GM12878 (cell line): ENCODE measurements around the gene P3R3URF. TPM values are rescaled to one million over a fixed set of nuclear protein-coding genes. Genes with fewer than 3 reads are reported as not detected.

Experiments used
- ATAC-seq: fragments of 200-7000 bp; cut with Tn5 transposase; 3 replicates; pipeline ENCODE4 v1.9.1; 2020; ENCODE audit warnings: mild to moderate bottlenecking, moderate library complexity
- BruUV-seq: library from RNA; stranded (reverse); fragments of 400-500 nt; replicated peaks from 2 replicates; lab custom pipeline; 2021; lab: Mats Ljungman, UMichigan
- CTCF ChIA-PET: fragments of 300-600 bp; sonication (Branson Sonifier 250); formaldehyde crosslinking; extraction: SDS; loops from one replicate; lab custom pipeline; 2021; ENCODE audit warnings: inconsistent platforms; lab: Yijun Ruan, JAX
- POLR2A ChIA-PET: fragments of 350-600 bp; formaldehyde crosslinking; extraction: SDS; loops from one replicate; lab custom pipeline; 2021; ENCODE audit warnings: inconsistent platforms; lab: Charles Lee
- RAD21 ChIA-PET: fragments of 300-600 bp; sonication (Branson Sonifier 250); formaldehyde crosslinking; loops from one replicate; lab custom pipeline; 2023; ENCODE audit warnings: antibody characterized with exemption; ENCODE audit not compliant: unreplicated experiment; lab: Charles Lee
- SMC1A ChIA-PET: fragments of 300-600 bp; sonication (Branson Sonifier 250); formaldehyde crosslinking; loops from one replicate; lab custom pipeline; 2023; ENCODE audit not compliant: unreplicated experiment, uncharacterized antibody; lab: Charles Lee
- DNase-seq: peaks from one replicate; pipeline ENCODE4 v3.0.0-alpha.2; 2011; ENCODE audit warnings: low read depth, low spot score
- FAIRE-seq: peaks from 3 replicates; lab custom pipeline; 2011; peaks lifted over from hg19 to GRCh38; lab: Jason Lieb, UNC
- H2AFZ ChIP-seq: 2 replicates; pipeline ENCODE4 v1.6.0; 2011; ENCODE audit warnings: low read depth, low read length, control low read depth; ENCODE audit not compliant: control insufficient read depth
- H3K27ac ChIP-seq: 2 replicates; pipeline ENCODE4 v1.5.1; 2011; ENCODE audit warnings: control low read depth; ENCODE audit not compliant: control insufficient read depth, insufficient read depth
- H3K27me3 ChIP-seq, 2 experiments: replicated peaks in 1 of 2; 2 replicates each; pipeline versions ENCODE4 v1.6.0 to v1.6.1; 2011; ENCODE audit warnings: low read length in 1 of 2; ENCODE audit not compliant: control insufficient read depth in 2 of 2, insufficient read depth in 2 of 2
- H3K36me3 ChIP-seq, 2 experiments: 2 replicates each; pipeline ENCODE4 v1.5.1; 2011; ENCODE audit warnings: low read length in 1 of 2; ENCODE audit not compliant: control insufficient read depth in 2 of 2, insufficient read depth in 2 of 2
- H3K4me1 ChIP-seq: 2 replicates; pipeline ENCODE4 v1.6.1; 2011; ENCODE audit warnings: mild to moderate bottlenecking, low read length, moderate library complexity, mixed read lengths; ENCODE audit not compliant: control insufficient read depth, insufficient read depth
- H3K4me2 ChIP-seq: 2 replicates; pipeline ENCODE4 v1.6.0; 2011; ENCODE audit warnings: control low read depth; ENCODE audit not compliant: control insufficient read depth, insufficient read depth
- H3K4me3 ChIP-seq: fragments of 200-600 bp; sonication (generic); 2 replicates; pipeline ENCODE4 v1.5.1; 2016
- H3K79me2 ChIP-seq: 2 replicates; pipeline ENCODE4 v1.6.0; 2011; ENCODE audit warnings: low read length; ENCODE audit not compliant: control insufficient read depth, insufficient read depth
- H3K9ac ChIP-seq: 2 replicates; pipeline ENCODE4 v1.8.0; 2011; ENCODE audit warnings: low read length, control low read depth, mixed read lengths; ENCODE audit not compliant: control insufficient read depth, insufficient read depth
- H3K9me3 ChIP-seq: replicated peaks from 3 replicates; pipeline ENCODE4 v1.5.1; 2011; ENCODE audit warnings: mild to moderate bottlenecking, low read length; ENCODE audit not compliant: control insufficient read depth, insufficient read depth
- H4K20me1 ChIP-seq: 2 replicates; pipeline ENCODE4 v1.6.0; 2011; ENCODE audit not compliant: control insufficient read depth, insufficient read depth
- DPF2 ChIP-seq: fragments of 450-650 bp; IDR thresholded peaks from 2 replicates; pipeline ENCODE4 v1.6.1; 2017; ENCODE audit warnings: mild to moderate bottlenecking
- GATAD2B ChIP-seq: fragments of 450-650 bp; conservative IDR thresholded peaks from 2 replicates; pipeline ENCODE4 v1.6.1; 2017; ENCODE audit warnings: low read depth, mild to moderate bottlenecking, moderate library complexity
- IKZF1 ChIP-seq: fragments of 450-650 bp; conservative IDR thresholded peaks from 2 replicates; pipeline ENCODE4 v1.6.1; 2017; ENCODE audit warnings: antibody characterized with exemption, mild to moderate bottlenecking
- MEF2B ChIP-seq: fragments of 450-650 bp; IDR thresholded peaks from 2 replicates; pipeline ENCODE4 v1.6.1; 2018; ENCODE audit warnings: mild to moderate bottlenecking, moderate library complexity; ENCODE audit not compliant: partially characterized antibody, poor library complexity, severe bottlenecking
- NR2F1 ChIP-seq: fragments of 450-650 bp; conservative IDR thresholded peaks from 2 replicates; pipeline ENCODE4 v1.6.1; 2017; ENCODE audit warnings: mild to moderate bottlenecking
- SMAD1 ChIP-seq: fragments of 450-650 bp; IDR thresholded peaks from 2 replicates; pipeline ENCODE4 v1.6.1; 2018; ENCODE audit warnings: mild to moderate bottlenecking, low read depth; ENCODE audit not compliant: partially characterized antibody
- WGBS: methylation state at CpG from one replicate; pipeline ENCODE4 v1.1.6; 2016; ENCODE audit warnings: low lambda C conversion rate; ENCODE audit not compliant: insufficient replicate concordance, insufficient coverage; ENCODE audit errors: missing lambda C conversion rate; 5-methylcytosine and 5-hydroxymethylcytosine counted together
- in situ Hi-C: fragments of 300-500 bp; cut with MboI; formaldehyde crosslinking; loops from 9 replicates; pipeline ENCODE4 v1.14.3; 2018; ENCODE audit warnings: mixed read lengths
- intact Hi-C: fragments of 100-400 bp; cut with micrococcal nuclease; formaldehyde crosslinking; loops from one replicate; pipeline ENCODE4 v1.14.2; 2022; ENCODE audit not compliant: unreplicated experiment
- polyA plus RNA-seq, 11 experiments: library from polyadenylated mRNA; depleted of rRNA in 4 of 11; unstranded in 6 of 11; stranded (reverse) in 5 of 11; fragments of >200 nt; fragmentation: Nextera tagmentation in 4 of 11; fragmentation: Illumina TruSeq in 1 of 11; extraction: Ambion mirVana in 4 of 11; extraction: Trizol in 1 of 11; gene quantifications; 1 replicate in 1 of 11; 2 replicates in 10 of 11; pipeline versions ENCODE4 v1.2.1 to v1.2.3, GENCODE V29; 2011 to 2016; ENCODE audit warnings: inconsistent platforms in 2 of 11, missing spikeins in 2 of 11, low read depth in 1 of 11
- total RNA-seq, 4 experiments: library from RNA; depleted of rRNA in 3 of 4; stranded (reverse); fragments of >200 nt in 3 of 4; fragmentation: Illumina TruSeq in 1 of 4; extraction: Trizol in 1 of 4; gene quantifications; 2 replicates each; pipeline versions ENCODE4 v1.2.1 to v1.2.3, GENCODE V29; 2013 to 2021

P3R3URF gene
- total and polyA plus RNA-seq, 10 of the 15 experiments (the other 5 are each of a cell fraction or from before 2014, with no cell fraction given), result not detected

GRCh38 chr1:46171351-46171750, 4.9 kb downstream of the P3R3URF start:
- TF ChIP-seq GATAD2B, result peak; percentile 59; the same call in 1 of the 2 replicates
- 0 out of 2 replicates have a peak, but pooled peaks have one; percentile 16 for TF ChIP-seq NR2F1
- TF ChIP-seq MEF2B, result peak; percentile 95
- no peak; the same call in 1 of the 2 replicates for TF ChIP-seq IKZF1
- TF ChIP-seq SMAD1, result peak; percentile 42
- TF ChIP-seq DPF2, result no peak
- ChIA-PET RAD21 (interaction anchor here (1.8 kb wide), 1 partner anchor 129 kb away, joined by 5 read pairs; no protein-coding TSS in a partner anchor), SMC1A (interaction anchor here (0.8 to 8.0 kb wide), 6 partner anchors 11 to 134 kb away, joined by 3 to 50 read pairs (median 8); no protein-coding TSS in a partner anchor), CTCF (interaction anchor here (0.6 to 17.5 kb wide), 5 partner anchors 8 to 134 kb away, joined by 3 to 293 read pairs (median 3); no protein-coding TSS in a partner anchor), POLR2A (interaction anchor here (0.5 to 1.0 kb wide), 3 partner anchors 27 to 40 kb away, joined by 3 to 4 read pairs (median 3); no protein-coding TSS in a partner anchor)
- Histone ChIP-seq H3K4me2 (no peak overlapping the region), H3K4me1 (peaks cover 15% of the 10 kb centered on the region), H3K9me3 (no peaks in the 10 kb centered on the region), H3K27me3 (no peaks in the 10 kb centered on the region; a peak in 1 of 4 replicates), H3K4me3 (no peak overlapping the region), H3K36me3 (no peaks in the 10 kb centered on the region), H2AFZ (no peak overlapping the region), H4K20me1 (no peaks in the 10 kb centered on the region; the same call in 1 of the 2 replicates), H3K9ac (no peak overlapping the region), H3K79me2 (no peaks in the 10 kb centered on the region), H3K27ac (no peak overlapping the region)
- DNase-seq (no peak), ATAC-seq (peak; percentile 52), FAIRE-seq (no peak)
- no TSS peak for BruUV-seq
- WGBS, result 26% methylated on average over 8 of the region's 8 CpGs
- in situ Hi-C loops, result no loop called here
- intact Hi-C loops, result no loop called here
